Superior temporal gyrus (tissue), 1 donor: ENCODE data around the gene AKAP6.

Experiments
- DNase-seq: peaks from one replicate; pipeline ENCODE4 v3.0.0-alpha.2; 2016; ENCODE audit errors: extremely low spot score

The AKAP6 gene

GRCh38 chr14:32706721-32707519 is 377.8 kb downstream of the AKAP6 start:
- no peak for DNase-seq

GRCh38 chr14:32707742-32708500 is 378.8 kb downstream of the AKAP6 start:
- DNase-seq: peak; percentile 59

GRCh38 chr14:32709027-32709426 is 379.9 kb downstream of the AKAP6 start:
- peak; percentile 88 for DNase-seq

GRCh38 chr14:32710231-32710671 is 381.2 kb downstream of the AKAP6 start:
- peak; percentile 82 for DNase-seq

GRCh38 chr14:32710731-32711680 is 381.9 kb downstream of the AKAP6 start:
- peak; percentile 93 for DNase-seq

GRCh38 chr14:32713856-32714255 is 384.8 kb downstream of the AKAP6 start:
- DNase-seq: no peak

- no peak for DNase-seq
These were observed 390.5 kb downstream of the AKAP6 start for GRCh38 chr14:32719601-32720000.

GRCh38 chr14:32720927-32721326 is 391.8 kb downstream of the AKAP6 start:
- DNase-seq: no peak

- no peak for DNase-seq
These were observed 393.6 kb downstream of the AKAP6 start for GRCh38 chr14:32722631-32723183.

- peak; percentile 77 for DNase-seq
These were observed 395.9 kb downstream of the AKAP6 start for GRCh38 chr14:32724867-32725471.

GRCh38 chr14:32726516-32726915 is 397.4 kb downstream of the AKAP6 start:
- DNase-seq: peak; percentile 61

- DNase-seq: peak; percentile 78
These were observed 398.7 kb downstream of the AKAP6 start for GRCh38 chr14:32727832-32728231.

- DNase-seq: peak; percentile 75
These were observed 399.4 kb downstream of the AKAP6 start for GRCh38 chr14:32728526-32728925.

GRCh38 chr14:32728976-32729375 is 399.9 kb downstream of the AKAP6 start:
- DNase-seq: no peak

- DNase-seq: peak; percentile 59
These were observed 402.2 kb downstream of the AKAP6 start for GRCh38 chr14:32731249-32731648.

GRCh38 chr14:32733015-32733414 is 403.9 kb downstream of the AKAP6 start:
- no peak for DNase-seq

GRCh38 chr14:32734261-32734660 is 405.2 kb downstream of the AKAP6 start:
- DNase-seq: no peak

GRCh38 chr14:32737621-32738020 is 408.5 kb downstream of the AKAP6 start:
- peak; percentile 7 for DNase-seq

- no peak for DNase-seq
These were observed 409.2 kb downstream of the AKAP6 start for GRCh38 chr14:32738206-32738871.

GRCh38 chr14:32744811-32745445 is 415.8 kb downstream of the AKAP6 start:
- no peak for DNase-seq
